Vagina (tissue), 2 donors: Measurements from ENCODE around the gene DLG2.

Experiments
- POLR2AphosphoS5 ChIP-seq, 2 donors: sonication (generic); formaldehyde crosslinking; IDR thresholded peaks; one replicate each; pipeline ENCODE4 v1.9.0; 2017; ENCODE audit warnings: antibody characterized with exemption in 2 of 2, mild to moderate bottlenecking in 2 of 2, low read depth in 1 of 2; ENCODE audit not compliant: insufficient read depth in 1 of 2
- TF ChIP-seq, protein P1 (sequence below), 3 experiments: fragments of 450-650 bp in 2 of 3; fragments of 200-600 bp in 1 of 3; sonication (generic) in 1 of 3; IDR thresholded peaks; one replicate each; pipeline ENCODE4 v1.5.1; 2017 to 2019; ENCODE audit warnings: antibody characterized with exemption in 3 of 3, mild to moderate bottlenecking in 2 of 3, moderate library complexity in 2 of 3

DNA sequence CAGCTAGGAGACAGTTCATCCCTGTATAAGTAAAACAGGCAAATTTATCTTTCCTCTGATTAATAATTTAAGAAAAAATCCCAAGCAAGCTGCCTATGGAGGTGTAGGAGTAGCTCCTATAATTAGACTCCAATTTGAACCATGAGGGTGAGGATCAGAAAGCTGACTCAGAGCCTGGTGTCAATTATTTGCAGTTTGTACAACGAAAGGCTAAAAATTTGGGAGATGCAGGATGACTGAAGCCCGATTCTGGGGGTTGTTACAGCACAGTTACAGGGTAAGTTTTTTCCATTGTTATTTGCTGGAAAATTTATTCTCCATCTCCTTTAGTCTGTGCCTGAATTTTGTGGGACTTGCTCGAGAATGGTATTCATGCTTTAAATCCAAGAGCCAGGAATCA lies 1981.6 kb downstream of the DLG2 start:
- TF ChIP-seq, protein P1, sequence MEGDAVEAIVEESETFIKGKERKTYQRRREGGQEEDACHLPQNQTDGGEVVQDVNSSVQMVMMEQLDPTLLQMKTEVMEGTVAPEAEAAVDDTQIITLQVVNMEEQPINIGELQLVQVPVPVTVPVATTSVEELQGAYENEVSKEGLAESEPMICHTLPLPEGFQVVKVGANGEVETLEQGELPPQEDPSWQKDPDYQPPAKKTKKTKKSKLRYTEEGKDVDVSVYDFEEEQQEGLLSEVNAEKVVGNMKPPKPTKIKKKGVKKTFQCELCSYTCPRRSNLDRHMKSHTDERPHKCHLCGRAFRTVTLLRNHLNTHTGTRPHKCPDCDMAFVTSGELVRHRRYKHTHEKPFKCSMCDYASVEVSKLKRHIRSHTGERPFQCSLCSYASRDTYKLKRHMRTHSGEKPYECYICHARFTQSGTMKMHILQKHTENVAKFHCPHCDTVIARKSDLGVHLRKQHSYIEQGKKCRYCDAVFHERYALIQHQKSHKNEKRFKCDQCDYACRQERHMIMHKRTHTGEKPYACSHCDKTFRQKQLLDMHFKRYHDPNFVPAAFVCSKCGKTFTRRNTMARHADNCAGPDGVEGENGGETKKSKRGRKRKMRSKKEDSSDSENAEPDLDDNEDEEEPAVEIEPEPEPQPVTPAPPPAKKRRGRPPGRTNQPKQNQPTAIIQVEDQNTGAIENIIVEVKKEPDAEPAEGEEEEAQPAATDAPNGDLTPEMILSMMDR (IDR thresholded peaks at IDR 0.05) = no peak
- TF ChIP-seq POLR2AphosphoS5 (IDR thresholded peaks at IDR 0.05; ENCODE audit: insufficient read depth in 1 of 2, low read depth in 1 of 2) = no peak
